Endometrial microvascular endothelial cells (primary cell): Measurements from ENCODE around the gene ZFR. TPM values are rescaled to one million over a fixed set of nuclear protein-coding genes. Genes with fewer than 3 reads are reported as not detected.
"Not testable (repeated sequence)": the region's sequence is repeated elsewhere in the genome, so short reads cannot be mapped to it uniquely, and the experiment has no call there.

Experiments used
- in situ Hi-C: cut with HindIII; loops from 2 replicates; pipeline ENCODE4 v1.10.0; 2017; ENCODE audit warnings: low sequenced_read_pairs, low pct_unique_long_range_greater_than_20kb; ENCODE audit errors: inconsistent ontology term
- total RNA-seq: library from RNA; depleted of rRNA; stranded (reverse); fragments of >200 nt; gene quantifications from one replicate; pipeline ENCODE4 v1.2.3, GENCODE V29; 2015; ENCODE audit errors: inconsistent ontology term

The ZFR gene
- total RNA-seq, 1 donor from 2014 or later, result 50.4 TPM

DNA sequence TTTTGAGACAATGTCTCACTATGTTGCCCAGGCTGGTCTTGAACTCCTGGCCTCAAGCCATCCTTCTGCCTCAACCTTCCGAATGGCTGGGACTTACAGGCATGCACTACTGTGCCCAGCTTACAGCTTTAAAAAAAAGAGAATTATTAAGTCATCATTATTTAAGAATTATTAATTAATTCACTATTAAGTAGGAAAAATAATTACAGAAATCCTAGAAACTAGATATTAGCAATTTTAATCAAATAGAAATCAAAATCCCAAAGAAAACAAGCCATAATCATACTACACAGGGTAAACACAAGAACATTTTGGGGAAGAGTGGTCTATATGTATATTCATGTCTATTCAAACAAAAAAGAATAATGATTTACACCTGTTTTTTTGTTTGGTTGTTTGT, 112.2 kb downstream of the ZFR start:
- in situ Hi-C loops, result loop anchor here (25.0 kb wide), 1 partner anchor 95 kb away; no protein-coding TSS in a partner anchor

GRCh38 chr5:32331935-32332274, 112.6 kb downstream of the ZFR start:
- in situ Hi-C loops, result loop anchor here (25.0 kb wide), 1 partner anchor 95 kb away; no protein-coding TSS in a partner anchor

GRCh38 chr5:32331217-32331934, 113.2 kb downstream of the ZFR start:
- in situ Hi-C loops, result loop anchor here (25.0 kb wide), 1 partner anchor 94 kb away; no protein-coding TSS in a partner anchor

DNA sequence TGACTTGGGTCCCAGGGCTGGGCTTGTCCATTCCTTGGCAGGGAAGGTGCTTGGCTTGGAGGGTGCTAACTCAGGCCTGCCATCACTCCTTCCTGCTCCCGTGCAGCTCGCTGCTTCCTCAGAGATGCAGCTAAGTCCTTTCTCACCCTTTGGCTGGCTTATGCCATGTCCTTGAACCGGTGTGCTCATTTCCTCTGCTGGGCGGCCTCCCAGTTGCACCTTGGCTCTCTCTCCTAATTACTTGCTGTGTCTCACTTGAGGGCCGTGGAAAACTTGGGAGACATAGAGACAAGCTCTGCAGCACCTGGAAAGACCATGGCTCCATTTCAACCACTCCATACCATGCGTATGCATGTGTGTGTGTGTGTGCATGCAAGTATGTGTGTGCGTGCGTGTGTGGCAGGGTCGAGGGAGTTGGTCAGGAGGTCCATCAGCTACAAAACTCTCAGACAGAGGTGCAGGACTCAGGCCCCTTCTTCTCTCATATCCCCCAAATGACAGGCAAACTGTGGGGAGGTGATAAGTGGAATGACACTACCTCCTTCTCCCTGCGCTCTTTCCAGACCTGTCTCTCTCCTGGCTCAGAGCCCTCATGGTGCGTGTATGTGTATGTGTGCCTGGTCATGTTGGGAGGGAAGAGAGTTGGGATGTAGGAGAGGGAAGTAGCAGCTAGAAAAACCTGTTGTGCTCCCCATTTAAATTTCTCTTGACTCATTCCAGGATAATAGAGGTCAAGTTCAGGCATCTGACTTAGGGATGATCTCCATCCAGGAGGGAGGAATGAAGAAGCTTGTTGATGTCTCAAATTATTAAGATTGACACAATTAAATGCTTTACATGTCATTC, 114.2 kb downstream of the ZFR start:
- in situ Hi-C loops, result loop anchor here (25.0 kb wide), 1 partner anchor 93 kb away; no protein-coding TSS in a partner anchor

DNA sequence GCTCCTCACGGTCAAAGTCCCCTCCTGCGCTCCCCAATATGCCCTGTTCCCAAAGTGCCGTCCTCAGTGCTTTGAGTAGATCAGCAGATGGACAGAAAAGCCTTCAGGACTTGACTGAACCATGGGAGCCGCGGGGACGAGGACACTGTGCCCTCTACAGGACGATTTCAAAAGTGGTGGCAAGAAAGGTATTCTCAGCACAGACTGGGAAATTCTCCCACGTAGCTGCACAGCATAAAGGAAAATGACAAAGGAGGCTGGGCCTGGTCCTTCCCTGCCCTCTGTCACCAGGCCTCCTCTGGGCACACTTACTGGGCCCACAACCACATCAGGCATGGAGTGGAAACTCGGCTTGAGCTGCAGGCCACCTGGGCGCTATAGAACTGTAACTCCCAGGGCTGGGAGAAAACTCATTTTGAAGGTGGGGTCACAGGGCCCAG, 115.1 kb downstream of the ZFR start:
- in situ Hi-C loops, result loop anchor here (25.0 kb wide), 1 partner anchor 92 kb away; no protein-coding TSS in a partner anchor

GRCh38 chr5:32326216-32326772, 118.2 kb downstream of the ZFR start:
- in situ Hi-C loops, result loop anchor here (25.0 kb wide), 1 partner anchor 89 kb away; no protein-coding TSS in a partner anchor

- in situ Hi-C loops, result loop anchor here (25.0 kb wide), 1 partner anchor 88 kb away; no protein-coding TSS in a partner anchor
Measured at GRCh38 chr5:32325616-32326015, 118.9 kb downstream of the ZFR start.

GRCh38 chr5:32325062-32325461, 119.5 kb downstream of the ZFR start:
- in situ Hi-C loops, result loop anchor here (25.0 kb wide), 1 partner anchor 88 kb away; no protein-coding TSS in a partner anchor

GRCh38 chr5:32323741-32324140, 120.8 kb downstream of the ZFR start:
- in situ Hi-C loops, result no loop called here

DNA sequence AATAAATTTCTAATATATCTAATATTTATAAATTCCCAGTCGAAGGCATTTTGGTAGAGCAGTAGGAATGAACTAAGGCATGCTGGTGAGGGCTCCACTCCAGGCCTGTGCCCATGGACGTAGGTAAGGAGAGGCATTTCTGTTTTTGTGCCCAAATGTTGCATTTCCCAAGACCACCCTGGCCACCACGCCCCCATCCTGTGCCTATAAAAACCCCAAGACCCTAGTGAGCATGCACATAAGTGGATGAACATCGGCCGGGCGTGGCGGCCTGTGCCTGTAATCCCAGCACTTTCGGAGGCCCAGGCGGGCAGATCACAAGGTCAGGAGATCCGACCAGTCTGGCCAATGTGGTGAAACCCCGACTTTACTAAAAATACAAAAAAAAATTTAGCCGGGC, 121.7 kb downstream of the ZFR start:
- in situ Hi-C loops, result no loop called here

GRCh38 chr5:32321787-32322186, 122.8 kb downstream of the ZFR start:
- in situ Hi-C loops, result not testable (repeated sequence)

DNA sequence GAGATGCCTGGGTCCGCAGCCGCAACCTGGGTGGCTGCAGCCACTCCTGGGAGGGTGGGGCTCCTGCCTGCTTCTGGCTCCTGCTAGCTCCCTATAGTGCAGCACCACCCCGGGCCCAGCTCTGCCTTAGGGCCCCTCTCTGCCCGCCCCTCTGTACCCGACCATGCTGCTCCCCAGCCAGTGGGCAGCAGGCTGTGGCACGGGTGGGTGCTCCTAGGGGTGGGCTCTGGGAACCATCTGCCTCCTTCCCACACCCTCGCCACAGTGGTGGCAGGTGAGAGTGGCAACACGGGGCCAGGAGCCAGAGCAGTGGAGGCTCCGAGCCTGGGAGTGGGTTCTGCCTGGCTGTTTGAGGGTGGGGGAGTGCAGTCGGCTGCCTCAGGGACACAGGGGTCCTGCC, 124.0 kb downstream of the ZFR start:
- in situ Hi-C loops, result no loop called here

DNA sequence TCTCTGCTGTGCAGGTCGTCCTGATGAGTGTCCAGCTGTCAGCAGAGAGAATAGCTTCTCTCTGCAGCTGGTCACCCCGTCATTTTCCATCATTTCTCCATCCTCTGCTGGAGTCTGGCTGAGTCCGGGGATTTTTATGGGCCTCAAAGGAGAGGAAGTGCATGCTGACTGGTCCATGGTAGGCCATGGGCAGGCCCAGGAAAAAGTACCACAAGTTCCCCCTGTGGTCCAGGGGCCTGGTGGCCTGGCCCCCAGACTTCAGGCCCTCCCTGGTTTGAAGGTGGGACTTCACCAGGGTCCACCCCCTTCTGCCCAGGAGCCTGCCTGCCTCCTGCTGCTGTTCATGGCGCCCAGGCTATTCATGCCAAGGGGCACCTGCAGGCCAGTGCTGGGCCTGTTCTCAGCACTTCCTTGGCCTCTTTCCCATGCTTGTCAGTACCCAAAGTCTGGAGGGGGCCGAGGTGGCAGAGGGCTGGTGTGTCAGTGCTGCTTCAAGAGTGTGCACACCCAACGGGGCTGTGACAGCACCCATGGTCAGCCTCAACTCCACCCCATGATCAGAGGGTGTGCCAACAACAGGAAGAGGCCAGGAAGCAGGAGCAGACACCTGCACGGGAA, 124.5 kb downstream of the ZFR start:
- in situ Hi-C loops, result no loop called here

DNA sequence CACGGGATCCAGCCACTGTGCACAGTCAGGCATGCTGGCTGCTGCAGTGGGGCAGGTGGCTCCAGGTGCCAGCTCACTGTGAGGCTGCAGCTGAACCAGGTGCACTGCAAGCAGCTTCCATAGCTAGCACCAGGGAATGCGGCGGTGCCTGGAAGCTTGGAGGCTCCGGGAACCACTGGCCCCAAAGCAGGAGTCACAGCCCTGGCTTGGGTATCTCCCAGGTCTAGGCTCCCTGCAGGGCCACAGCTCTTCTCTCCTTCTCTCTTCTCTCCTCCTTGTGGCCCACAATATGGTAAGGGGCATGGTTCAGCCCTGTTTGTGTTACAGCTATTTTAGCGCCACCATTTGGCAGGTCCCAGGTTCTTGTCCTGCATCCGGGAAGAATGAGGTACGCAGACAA, 125.1 kb downstream of the ZFR start:
- in situ Hi-C loops, result no loop called here

DNA sequence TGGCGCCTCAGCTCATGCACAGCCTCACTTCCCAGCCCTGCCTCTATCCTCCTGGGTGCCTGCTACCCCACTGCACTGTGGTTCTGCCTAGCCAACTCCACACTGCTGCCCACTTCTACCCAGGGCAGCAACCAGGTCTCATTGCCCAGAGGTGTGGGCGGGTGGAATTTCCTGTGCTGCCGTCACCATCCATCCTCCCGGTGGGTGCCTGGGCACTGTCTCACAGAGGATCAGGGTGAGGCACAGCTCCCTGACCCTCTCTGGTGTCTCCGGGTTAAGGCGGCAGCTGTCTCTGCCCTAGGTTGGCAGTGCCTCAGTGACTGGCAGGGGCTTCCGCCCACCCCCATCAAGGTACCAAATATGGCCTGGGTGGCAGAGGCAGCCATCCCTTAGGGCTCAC, 127.5 kb downstream of the ZFR start:
- in situ Hi-C loops, result no loop called here

DNA sequence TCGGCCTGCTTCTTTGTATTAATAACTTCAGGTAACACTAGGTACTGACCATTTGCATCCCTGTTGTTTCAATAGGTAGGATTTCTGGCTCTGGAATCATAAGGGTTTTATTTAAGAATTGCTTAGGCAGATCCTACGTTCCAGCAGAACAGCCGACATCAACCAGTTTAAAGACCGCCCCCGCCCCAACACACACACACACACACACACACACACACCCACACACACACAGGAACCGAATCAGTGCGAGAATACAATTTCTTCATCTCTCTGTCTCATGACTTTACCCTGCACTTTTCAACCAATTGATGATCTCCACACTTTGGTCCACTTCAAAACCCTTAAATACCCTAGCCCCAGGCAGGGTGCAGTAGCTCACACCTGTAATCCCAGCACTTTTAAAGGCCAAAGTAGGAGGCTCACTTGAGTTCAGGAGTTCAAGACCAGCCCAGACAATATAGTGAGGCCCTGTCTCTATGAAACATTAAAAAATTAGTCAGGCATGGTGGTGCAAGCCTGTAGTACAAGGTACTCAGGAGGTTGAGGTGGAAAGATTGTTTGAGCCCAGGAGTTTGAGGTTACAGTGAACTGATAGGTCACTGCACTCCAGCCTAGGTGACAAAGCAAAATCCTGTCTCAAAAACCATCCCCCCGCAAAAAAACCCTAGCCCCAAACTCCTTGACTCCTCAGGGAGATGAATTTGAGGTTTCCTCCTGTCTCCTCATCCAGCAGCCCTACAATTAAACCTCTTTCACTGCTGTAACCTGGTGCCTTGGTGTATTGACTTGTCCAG, 129.1 kb downstream of the ZFR start:
- in situ Hi-C loops, result no loop called here

DNA sequence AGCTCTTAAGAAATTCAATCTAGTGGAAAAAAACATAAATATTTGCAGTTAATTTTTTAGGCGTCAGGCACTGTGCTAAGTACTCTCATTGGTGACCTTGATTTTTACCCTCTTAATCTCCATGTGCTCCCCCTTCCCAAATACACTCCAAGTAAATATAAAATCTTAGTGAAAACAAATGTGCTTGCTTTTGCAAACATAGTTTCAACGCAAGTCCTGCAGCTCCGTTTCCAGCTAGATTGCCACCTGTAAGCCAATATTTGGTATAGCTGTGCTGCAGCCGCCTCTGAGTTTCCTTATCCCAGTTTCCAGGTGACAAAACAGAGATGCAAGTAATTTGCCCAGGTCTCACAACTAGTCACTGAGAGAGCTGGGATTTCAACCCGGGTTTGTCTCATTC, 129.9 kb downstream of the ZFR start:
- in situ Hi-C loops, result no loop called here

DNA sequence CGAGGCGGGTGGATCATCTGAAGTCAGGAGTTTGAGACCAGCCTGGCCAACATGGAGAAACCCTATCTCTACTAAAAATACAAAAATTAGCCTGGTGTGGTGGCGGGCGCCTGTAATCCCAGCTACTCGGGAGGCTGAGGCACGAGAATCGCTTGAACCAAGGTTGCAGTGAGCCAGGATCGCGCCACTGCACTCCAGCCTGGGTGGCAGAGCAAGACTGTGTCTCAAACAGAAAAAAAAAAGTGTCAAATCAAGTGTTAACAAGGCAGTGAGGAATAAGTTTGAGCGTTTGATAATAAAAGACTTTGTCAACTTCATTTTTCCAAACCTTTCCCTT, 130.4 kb downstream of the ZFR start:
- in situ Hi-C loops, result not testable (repeated sequence)
